RWPE2 (cell line): ENCODE results near the gene ZNF850.

Experiments
- ATAC-seq: fragments of 200-7000 bp; cut with Tn5 transposase; 3 replicates; pipeline ENCODE4 v1.9.1; 2021; ENCODE audit warnings: low read depth
- DNase-seq: peaks from one replicate; pipeline ENCODE4 v3.0.0-alpha.2; 2020; ENCODE audit warnings: low spot score
- H3K27ac ChIP-seq: fragments of 450-650 bp; 2 replicates; pipeline ENCODE4 v1.5.1; 2017; ENCODE audit warnings: mild to moderate bottlenecking; ENCODE audit not compliant: poor library complexity, severe bottlenecking
- H3K27me3 ChIP-seq: fragments of 250-450 bp; sonication (Bioruptor Pico); 2 replicates; pipeline ENCODE4 v1.5.1; 2021; ENCODE audit warnings: mild to moderate bottlenecking, moderate library complexity; ENCODE audit not compliant: insufficient read depth, poor library complexity, severe bottlenecking
- H3K36me3 ChIP-seq: fragments of 250-450 bp; sonication (Bioruptor Pico); 2 replicates; pipeline ENCODE4 v1.5.1; 2020; ENCODE audit warnings: low read depth, mild to moderate bottlenecking, moderate library complexity
- H3K4me1 ChIP-seq: fragments of 250-450 bp; sonication (Bioruptor Pico); 2 replicates; pipeline ENCODE4 v1.5.1; 2021; ENCODE audit warnings: mild to moderate bottlenecking, moderate library complexity; ENCODE audit not compliant: insufficient read depth, poor library complexity, severe bottlenecking
- H3K4me3 ChIP-seq: fragments of 250-450 bp; sonication (Bioruptor Pico); 2 replicates; pipeline ENCODE4 v1.5.1; 2021; ENCODE audit warnings: mild to moderate bottlenecking, moderate library complexity; ENCODE audit not compliant: severe bottlenecking
- H3K9me3 ChIP-seq: fragments of 250-450 bp; sonication (Bioruptor Pico); 2 replicates; pipeline ENCODE4 v1.5.1; 2021; ENCODE audit warnings: mild to moderate bottlenecking, moderate library complexity; ENCODE audit not compliant: severe bottlenecking
- TF ChIP-seq, protein P1 (sequence below): fragments of 450-650 bp; IDR thresholded peaks from one replicate; pipeline ENCODE4 v1.5.1; 2017; ENCODE audit warnings: mild to moderate bottlenecking, moderate library complexity; ENCODE audit not compliant: poor library complexity, severe bottlenecking

ZNF850 gene

DNA sequence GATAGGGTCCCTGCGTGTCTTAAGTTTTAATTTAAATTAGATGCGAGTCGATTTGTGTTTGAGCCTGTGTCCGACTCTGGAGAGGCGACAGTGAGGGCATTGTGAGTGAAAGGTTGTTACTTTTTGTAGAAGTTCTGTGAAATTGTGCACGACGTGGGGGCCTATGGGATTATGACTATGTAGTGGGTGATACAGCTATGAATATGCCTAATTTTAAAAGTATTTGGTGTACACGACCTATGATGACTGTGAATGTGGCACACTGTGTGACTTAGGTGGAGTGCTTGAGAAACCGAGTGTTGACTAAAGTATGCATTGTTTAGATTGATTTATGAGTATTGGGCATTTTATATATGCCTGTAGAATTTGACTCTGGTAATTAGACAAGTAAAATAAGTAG lies 84.5 kb downstream of the ZNF850 start:
- peak overlapping the region; percentile 35 for H3K27ac ChIP-seq
- DNase-seq (no peak), ATAC-seq (no peak)
- peaks cover 5% of the 10 kb centered on the region for H3K9me3 ChIP-seq
- no peaks in the 10 kb centered on the region for H3K4me1 ChIP-seq
- TF ChIP-seq, protein P1, sequence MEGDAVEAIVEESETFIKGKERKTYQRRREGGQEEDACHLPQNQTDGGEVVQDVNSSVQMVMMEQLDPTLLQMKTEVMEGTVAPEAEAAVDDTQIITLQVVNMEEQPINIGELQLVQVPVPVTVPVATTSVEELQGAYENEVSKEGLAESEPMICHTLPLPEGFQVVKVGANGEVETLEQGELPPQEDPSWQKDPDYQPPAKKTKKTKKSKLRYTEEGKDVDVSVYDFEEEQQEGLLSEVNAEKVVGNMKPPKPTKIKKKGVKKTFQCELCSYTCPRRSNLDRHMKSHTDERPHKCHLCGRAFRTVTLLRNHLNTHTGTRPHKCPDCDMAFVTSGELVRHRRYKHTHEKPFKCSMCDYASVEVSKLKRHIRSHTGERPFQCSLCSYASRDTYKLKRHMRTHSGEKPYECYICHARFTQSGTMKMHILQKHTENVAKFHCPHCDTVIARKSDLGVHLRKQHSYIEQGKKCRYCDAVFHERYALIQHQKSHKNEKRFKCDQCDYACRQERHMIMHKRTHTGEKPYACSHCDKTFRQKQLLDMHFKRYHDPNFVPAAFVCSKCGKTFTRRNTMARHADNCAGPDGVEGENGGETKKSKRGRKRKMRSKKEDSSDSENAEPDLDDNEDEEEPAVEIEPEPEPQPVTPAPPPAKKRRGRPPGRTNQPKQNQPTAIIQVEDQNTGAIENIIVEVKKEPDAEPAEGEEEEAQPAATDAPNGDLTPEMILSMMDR: no peak
- H3K36me3 ChIP-seq: peaks cover 41% of the 10 kb centered on the region
- peak overlapping the region; percentile 68 for H3K4me3 ChIP-seq
- no peaks in the 10 kb centered on the region for H3K27me3 ChIP-seq

DNA sequence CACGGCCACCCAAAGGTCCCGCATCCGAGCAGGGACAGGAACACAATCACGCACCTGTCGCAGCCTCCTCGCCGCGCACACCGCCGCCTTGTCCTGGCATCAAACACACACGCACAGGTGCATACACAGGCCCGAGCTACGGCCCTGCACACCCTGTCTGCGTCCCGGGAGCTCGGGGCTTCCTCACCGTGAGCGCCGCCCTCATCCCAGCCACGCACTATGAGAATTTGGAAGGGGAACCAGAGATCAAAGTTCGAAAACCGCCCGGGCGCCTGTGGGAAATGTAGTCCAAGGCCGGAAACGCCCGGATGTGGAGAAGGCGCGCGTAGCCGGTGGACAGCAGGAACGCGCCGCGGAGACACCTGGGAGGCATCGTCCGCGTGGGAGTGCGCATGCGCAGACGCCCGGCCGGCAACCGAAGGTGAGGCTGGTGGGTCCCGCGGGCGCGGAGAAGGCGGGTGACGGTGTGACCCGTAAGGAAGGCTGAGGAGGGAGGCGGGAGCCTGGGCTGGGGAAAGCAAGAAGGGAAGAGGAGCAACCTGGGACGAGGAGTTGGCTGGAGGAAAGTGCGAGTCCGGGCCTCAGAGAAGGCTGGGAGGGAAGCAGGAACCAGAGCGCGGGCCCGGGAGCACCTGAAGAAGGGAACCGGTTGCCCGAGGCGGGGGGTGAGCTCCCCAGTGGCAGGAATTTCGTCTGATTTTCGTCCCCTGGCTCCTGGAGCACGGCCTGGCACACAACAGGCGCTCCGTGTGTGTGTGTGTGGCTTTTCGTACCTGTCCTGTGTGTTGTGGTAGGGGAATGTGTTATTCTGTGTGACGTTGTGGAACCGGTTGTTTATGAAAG lies 85.2 kb downstream of the ZNF850 start, which contains the start of gene ZNF567:
ZNF567 (plus strand) TSS at position 399 of the 843 bp plus-strand sequence. CDS start 7,256 bp downstream, outside the sequence.
- TF ChIP-seq, protein P1: no peak

DNA sequence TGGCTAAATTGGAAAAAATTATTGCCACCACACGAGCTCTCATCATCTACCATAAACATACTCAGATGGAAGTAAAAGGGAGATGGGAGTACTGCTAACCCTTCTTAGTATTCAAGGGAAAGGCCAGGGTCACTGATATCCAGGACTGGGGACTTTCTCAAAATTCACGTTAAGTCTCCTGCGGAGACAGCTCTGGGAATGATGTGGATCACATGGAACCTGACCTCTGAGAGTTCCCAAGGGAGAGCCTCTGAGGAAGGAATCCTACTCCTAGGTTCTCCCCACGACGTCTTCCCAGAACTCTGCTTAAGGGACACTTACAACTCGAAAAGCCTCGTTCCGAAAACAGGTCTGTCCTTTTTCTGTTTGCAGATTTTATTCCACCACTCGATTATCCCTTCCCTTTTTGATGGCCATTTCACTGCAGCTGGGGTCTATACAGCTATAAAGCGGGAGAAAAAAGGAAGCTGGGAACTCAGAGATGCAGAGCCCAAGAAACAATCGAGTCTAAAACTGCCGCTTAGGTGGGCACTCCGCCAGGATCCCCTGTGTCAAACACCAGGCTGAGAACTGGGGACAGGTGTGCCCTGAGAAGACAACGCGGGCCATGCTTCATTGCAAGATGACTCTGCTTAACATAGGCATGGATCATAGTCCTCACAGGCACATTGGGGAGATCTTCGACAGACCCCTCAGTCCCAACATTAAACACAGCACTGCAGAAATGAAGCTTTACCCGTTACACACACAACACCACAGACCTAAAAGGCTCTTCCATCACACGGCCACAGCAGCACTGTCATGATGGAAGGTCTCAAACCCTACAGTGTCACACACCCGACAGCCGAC lies 86.0 kb downstream of the ZNF850 start:
- no peak for DNase-seq
- Histone ChIP-seq H3K4me1 (no peaks in the 10 kb centered on the region), H3K27me3 (no peaks in the 10 kb centered on the region), H3K27ac (no peak overlapping the region), H3K36me3 (peaks cover 26% of the 10 kb centered on the region), H3K9me3 (peaks cover 5% of the 10 kb centered on the region), H3K4me3 (peak overlapping the region; percentile 68)
- TF ChIP-seq, protein P1: no peak
- peak; percentile 16; the same call in 1 of the 3 replicates for ATAC-seq

More for the DNA sequence above, 85.2 kb downstream of the ZNF850 start, which contains the start of gene ZNF567:
- peaks cover 5% of the 10 kb centered on the region for H3K9me3 ChIP-seq
- peaks cover 35% of the 10 kb centered on the region for H3K36me3 ChIP-seq
- H3K4me1 ChIP-seq: no peaks in the 10 kb centered on the region
- H3K4me3 ChIP-seq: peak within 1 kb of the TSS; percentile 68
- no peaks in the 10 kb centered on the region for H3K27me3 ChIP-seq
- DNase-seq (peak; percentile 98), ATAC-seq (peak; percentile 94)
- peak within 1 kb of the TSS; percentile 35 for H3K27ac ChIP-seq

DNA sequence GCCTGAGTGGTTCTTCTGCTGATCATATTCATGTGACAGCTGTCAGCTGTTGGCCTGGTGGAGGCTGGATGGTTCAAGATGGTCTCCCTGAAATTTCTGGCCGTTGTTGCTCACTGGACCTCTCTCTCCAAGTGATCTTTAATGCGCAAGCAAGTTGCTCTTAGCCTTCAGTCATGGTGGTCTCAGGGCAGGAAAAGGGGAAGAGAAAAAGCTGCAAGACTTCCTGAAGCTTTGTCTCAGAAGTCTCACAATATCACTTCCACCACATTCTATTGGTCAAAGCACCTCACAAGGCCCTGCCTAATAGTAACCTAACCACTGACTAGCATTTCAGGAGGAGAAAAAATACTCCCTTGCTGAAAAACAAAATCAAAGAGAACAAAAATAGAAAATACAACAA lies 86.8 kb downstream of the ZNF850 start:
- DNase-seq: no peak
- ATAC-seq: no peak
- H3K27ac ChIP-seq: no peak overlapping the region

More for the DNA sequence above, 86.8 kb downstream of the ZNF850 start:
- TF ChIP-seq, protein P1: no peak
- H3K27me3 ChIP-seq: no peaks in the 10 kb centered on the region
- H3K9me3 ChIP-seq: peaks cover 4% of the 10 kb centered on the region
- H3K4me3 ChIP-seq: no peak overlapping the region
- H3K36me3 ChIP-seq: peaks cover 19% of the 10 kb centered on the region
- no peaks in the 10 kb centered on the region for H3K4me1 ChIP-seq
